Dendritic cell treated with granulocyte-macrophage colony-stimulating factor and Interleukin-4, amounts not matched to agents 40 ng/mL and 50 ng/mL, for 4 days (primary cell): Measurements from ENCODE around the gene OXSR1.
"Not testable (repeated sequence)": the region's sequence is repeated elsewhere in the genome, so short reads cannot be mapped to it uniquely, and the experiment has no call there.

Source experiments
- H3K27ac Mint-ChIP-seq: one replicate; pipeline ENCODE4 v1.8.0; 2022; ENCODE audit warnings: mild to moderate bottlenecking, mixed read lengths
- H3K27me3 Mint-ChIP-seq: one replicate; pipeline ENCODE4 v1.8.0; 2022; ENCODE audit warnings: mild to moderate bottlenecking, mixed read lengths
- H3K36me3 Mint-ChIP-seq: one replicate; pipeline ENCODE4 v1.8.0; 2022; ENCODE audit warnings: low read depth, mixed read lengths
- H3K4me1 Mint-ChIP-seq: one replicate; pipeline ENCODE4 v1.8.0; 2022; ENCODE audit warnings: low read depth, mixed read lengths
- H3K4me3 Mint-ChIP-seq: one replicate; pipeline ENCODE4 v1.8.0; 2022; ENCODE audit warnings: mild to moderate bottlenecking, moderate library complexity, mixed read lengths
- H3K9me3 Mint-ChIP-seq: one replicate; pipeline ENCODE4 v1.8.0; 2022; ENCODE audit warnings: mixed read lengths
- intact Hi-C: fragments of 100-400 bp; cut with micrococcal nuclease; formaldehyde crosslinking; loops from one replicate; pipeline ENCODE4 v1.15.0; 2022

OXSR1 gene

DNA sequence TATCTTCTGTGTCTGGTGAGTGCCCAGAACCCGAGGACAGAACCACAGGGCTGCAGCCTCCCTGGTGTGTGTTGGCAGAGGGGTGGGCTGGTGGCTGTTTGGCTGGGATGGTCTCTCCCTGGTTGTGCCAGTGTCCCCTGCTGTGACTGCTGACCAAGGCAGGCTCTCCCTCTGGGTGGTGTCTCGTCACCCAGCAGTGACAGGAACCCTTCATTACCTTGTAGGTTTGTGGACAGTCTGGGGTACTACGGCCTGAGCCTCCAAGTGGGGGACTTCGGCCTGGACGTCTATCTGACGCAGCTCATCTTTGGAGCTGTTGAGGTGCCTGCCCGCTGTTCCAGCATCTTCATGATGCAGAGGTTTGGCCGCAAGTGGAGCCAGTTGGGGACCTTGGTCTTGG, 110.3 kb downstream of the OXSR1 start:
- peaks cover 6% of the 10 kb centered on the region for H3K36me3 Mint-ChIP-seq
- H3K4me3 Mint-ChIP-seq: no peak overlapping the region
- no peaks in the 10 kb centered on the region for H3K9me3 Mint-ChIP-seq
- intact Hi-C loops: no loop called here
- no peaks in the 10 kb centered on the region for H3K4me1 Mint-ChIP-seq
- H3K27ac Mint-ChIP-seq: no peak overlapping the region
- H3K27me3 Mint-ChIP-seq: no peaks in the 10 kb centered on the region

DNA sequence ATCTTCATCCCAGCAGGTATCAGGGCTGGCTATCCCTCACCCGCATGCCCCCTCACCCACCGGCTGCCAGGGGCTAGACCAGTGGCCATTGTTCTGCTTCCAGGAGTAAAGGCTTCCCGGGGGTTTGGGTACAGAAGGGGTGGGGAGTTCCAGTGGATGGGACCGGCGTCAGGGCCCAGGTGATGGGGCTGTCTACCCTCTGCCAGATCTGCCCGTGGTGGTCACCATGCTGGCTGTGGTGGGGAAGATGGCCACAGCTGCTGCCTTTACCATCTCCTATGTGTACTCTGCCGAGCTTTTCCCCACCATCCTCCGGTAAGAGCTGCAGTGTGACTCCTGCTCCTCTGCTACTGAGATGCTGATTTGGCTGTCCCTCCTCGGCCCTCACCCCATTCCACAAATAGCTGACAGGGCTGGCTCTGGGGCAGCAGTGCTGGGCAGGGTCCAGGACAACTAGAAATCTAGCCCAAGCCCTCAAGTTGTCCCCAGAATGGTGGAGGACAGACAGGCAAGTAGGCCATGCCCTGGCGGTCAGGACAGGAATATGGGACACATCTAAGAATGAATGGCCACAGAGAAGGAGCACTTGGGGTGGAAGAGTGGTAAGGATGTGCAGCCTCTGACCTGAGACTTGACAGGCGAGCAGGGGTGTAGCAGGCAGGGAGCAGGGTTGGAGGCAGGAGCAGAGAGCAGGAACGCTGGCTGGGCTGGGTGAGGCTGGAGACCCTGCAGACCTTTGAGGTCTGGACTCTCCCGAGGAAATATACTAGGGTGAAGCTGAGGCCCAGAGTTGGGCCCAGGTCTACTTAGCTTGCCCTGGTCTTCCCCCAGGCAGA, 111.0 kb downstream of the OXSR1 start:
- intact Hi-C loops: no loop called here
- no peaks in the 10 kb centered on the region for H3K9me3 Mint-ChIP-seq
- peaks cover 6% of the 10 kb centered on the region for H3K36me3 Mint-ChIP-seq
- no peak overlapping the region for H3K4me3 Mint-ChIP-seq
- H3K27ac Mint-ChIP-seq: no peak overlapping the region
- no peaks in the 10 kb centered on the region for H3K4me1 Mint-ChIP-seq
- no peaks in the 10 kb centered on the region for H3K27me3 Mint-ChIP-seq

- Mint-ChIP-seq H3K36me3 (peaks cover 6% of the 10 kb centered on the region), H3K9me3 (no peaks in the 10 kb centered on the region), H3K4me1 (no peaks in the 10 kb centered on the region), H3K27me3 (no peaks in the 10 kb centered on the region), H3K27ac (no peak overlapping the region), H3K4me3 (no peak overlapping the region)
- intact Hi-C loops: no loop called here
Observed at GRCh38 chr3:38276917-38277630, 111.7 kb downstream of the OXSR1 start.

- Mint-ChIP-seq H3K4me3 (no peak overlapping the region), H3K4me1 (no peaks in the 10 kb centered on the region), H3K9me3 (no peaks in the 10 kb centered on the region), H3K27ac (no peak overlapping the region), H3K36me3 (peaks cover 6% of the 10 kb centered on the region), H3K27me3 (no peaks in the 10 kb centered on the region)
- intact Hi-C loops: no loop called here
Observed at GRCh38 chr3:38278841-38279240, 113.5 kb downstream of the OXSR1 start.

DNA sequence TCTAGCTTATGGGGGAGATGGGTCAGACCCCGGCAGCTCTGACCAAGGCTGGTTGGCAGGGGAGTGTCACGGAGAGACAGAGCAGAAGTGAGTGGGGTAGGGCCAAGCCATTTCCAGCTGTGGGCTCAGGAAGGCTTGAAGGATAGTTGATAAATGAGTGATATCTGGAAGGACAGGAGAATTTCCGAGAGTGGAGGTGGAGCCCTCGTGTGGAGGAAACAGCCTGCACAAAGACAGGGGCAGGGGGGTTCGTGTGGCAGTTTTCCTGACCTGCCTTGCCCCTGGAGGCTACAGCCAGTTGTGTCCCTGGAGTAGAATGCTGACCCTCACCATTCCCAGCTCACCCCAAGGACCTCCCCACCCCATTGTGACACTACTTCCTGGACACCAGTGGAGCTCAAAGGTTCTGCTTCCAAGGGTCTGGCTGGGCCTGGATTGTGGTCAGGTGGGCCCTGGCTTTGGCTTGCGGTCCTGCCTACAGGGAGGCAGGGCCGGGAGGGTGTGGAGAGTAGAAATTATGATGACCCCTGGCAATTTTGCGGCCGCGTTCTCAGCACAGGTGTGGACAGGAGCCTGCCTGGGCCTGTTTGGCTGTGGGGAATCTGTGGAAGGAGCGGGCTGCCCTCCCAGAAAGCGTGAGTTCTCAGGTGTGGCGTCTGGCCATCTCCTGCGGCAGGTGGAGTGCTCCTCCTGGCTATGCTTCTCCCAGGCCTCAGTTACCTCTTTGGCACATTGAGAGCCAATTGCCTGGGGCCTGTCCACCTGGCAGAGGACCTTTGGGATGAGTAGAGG, 116.8 kb downstream of the OXSR1 start, which contains the start of gene SLC22A14:
Gene SLC22A14 (plus strand): TSS at position 400 of the 792 bp plus-strand sequence. CDS start 23,733 bp downstream, outside the sequence.
- Mint-ChIP-seq H3K36me3 (no peaks in the 10 kb centered on the region), H3K4me3 (no peak within 1 kb of the TSS), H3K4me1 (no peaks in the 10 kb centered on the region), H3K27me3 (no peaks in the 10 kb centered on the region), H3K27ac (no peak within 1 kb of the TSS), H3K9me3 (no peaks in the 10 kb centered on the region)
- intact Hi-C loops: no loop called here

DNA sequence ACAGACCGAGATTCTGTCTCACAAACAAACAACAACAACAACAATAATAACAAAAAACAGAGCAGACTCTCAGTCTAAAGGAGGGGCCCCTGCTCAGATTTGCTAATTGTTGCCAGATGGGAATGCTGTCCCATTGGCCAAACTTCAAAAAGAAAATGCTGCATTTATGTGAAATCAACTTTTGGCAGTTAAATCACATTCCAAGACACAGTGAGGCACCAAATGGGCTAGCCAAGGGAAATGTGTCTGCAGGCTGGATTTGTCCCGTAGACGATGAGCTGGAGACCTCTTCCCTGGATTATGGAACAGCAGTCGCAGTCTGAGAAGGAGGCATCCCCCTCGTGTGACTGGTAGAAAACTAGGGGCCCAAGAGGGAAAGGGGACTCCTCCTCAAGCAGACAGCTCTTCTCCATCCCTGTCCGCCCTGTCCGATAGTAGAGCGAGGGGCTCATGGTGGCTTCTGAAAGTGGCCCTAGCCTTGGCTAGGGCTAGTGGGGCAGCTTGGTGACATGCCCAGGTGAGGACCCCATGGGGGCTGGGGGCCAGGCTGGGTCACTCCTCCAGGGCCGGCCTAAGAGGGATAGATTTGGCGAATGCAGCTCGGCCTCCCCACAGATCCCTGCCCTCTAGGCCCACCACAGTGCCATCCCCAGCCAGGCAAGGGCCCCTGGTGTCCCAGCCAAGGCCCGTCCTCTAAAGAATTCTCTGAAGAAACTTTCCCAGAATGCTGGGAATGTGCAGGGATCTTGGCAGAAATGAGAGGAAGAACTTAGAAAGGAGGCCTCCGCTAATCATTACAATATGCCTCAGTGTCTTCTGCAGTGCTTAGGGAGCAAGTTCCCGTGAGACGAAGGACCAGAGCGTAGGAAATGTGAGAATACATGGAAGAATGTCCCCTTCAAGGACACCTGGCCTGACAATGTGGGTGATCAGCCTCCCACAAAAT, 118.7 kb downstream of the OXSR1 start:
- Mint-ChIP-seq H3K27ac (no peak overlapping the region), H3K4me3 (no peak overlapping the region), H3K9me3 (no peaks in the 10 kb centered on the region), H3K27me3 (no peaks in the 10 kb centered on the region), H3K4me1 (no peaks in the 10 kb centered on the region), H3K36me3 (no peaks in the 10 kb centered on the region)
- intact Hi-C loops: no loop called here

DNA sequence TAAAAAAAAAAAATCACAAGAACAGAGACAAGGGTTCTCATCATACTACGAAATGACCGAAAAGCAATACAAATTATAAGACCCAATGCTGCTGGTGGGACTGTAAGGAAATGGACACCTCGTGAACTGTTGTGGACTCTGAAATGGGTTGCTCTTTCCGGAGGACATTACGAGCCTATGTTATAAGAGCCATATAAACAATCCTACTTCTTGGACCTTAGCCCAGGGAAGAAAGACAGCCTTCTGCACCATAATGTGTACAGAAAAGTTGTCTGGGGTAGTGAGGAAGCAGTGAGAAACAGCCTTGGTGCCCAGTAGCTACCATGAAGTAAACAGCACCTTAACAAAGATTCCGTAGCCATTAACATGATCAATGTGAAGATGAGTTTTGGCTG, 119.4 kb downstream of the OXSR1 start:
- no peaks in the 10 kb centered on the region for H3K36me3 Mint-ChIP-seq
- H3K27ac Mint-ChIP-seq: no peak overlapping the region
- intact Hi-C loops: no loop called here
- no peaks in the 10 kb centered on the region for H3K27me3 Mint-ChIP-seq
- no peaks in the 10 kb centered on the region for H3K9me3 Mint-ChIP-seq
- no peaks in the 10 kb centered on the region for H3K4me1 Mint-ChIP-seq
- no peak overlapping the region for H3K4me3 Mint-ChIP-seq

DNA sequence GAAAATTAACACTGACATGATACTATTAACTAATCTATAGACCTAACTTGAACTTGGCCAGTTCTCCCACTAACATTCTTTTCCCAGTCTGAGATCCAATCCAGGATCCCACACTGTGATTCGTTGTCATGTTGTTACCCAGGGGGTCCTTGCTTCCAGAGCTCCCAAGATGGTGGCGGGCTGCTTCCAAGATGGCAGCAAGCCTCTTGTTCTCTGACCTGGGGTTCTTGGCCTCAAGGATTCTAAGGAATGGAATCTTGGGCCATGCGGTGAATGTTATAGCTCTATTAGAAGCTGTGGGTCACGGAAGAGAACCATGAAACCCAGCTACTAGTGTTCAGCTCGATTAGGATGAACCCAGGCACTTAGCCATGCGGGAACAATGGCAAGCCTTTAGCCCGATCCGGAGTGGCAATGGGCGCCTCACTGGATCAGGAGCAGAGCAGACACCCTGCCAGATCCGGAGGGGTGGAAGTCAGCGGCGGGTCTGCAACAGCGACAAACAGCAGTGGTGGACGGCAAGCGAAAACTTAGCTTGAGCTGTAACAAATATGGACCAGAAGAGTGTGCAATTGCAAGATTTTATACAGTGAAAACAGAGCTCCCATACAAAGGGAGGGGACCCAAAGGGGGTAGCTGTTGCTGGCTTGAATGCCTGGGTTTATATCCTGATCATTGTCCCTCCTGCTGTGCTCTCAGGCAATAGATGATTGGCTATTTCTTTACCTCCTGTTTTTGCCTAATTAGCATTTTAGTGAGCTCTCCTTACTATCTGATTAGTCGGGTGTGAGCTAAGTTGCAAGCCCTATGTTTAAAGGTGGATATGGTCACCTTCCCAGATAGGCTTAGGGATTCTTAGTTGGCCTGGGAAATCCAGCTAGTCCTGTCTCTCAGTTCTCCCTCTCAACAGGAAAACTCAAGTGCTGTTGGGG, 124.2 kb downstream of the OXSR1 start:
- H3K4me3 Mint-ChIP-seq, H3K27me3 Mint-ChIP-seq, H3K36me3 Mint-ChIP-seq, intact Hi-C loops, H3K27ac Mint-ChIP-seq, H3K4me1 Mint-ChIP-seq, H3K9me3 Mint-ChIP-seq: not testable (repeated sequence)

DNA sequence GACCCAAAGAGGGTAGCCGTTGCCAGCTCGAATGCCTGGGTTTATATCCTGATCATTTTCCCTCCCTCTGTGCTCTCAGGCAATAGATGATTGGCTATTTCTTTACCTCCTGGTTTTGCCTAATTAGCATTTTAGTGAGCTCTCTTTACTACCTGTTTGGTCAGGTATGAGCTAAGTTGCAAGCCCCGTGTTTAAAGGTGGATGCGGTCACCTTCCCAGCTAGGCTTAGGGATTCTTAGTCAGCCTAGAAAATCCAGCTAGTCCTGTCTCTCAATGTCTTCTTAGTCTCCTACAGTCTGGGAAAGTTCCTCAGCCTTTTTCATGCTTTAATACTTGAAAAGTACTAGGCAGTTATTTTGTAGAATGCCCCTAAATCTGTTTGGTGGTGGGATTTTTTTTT, 131.7 kb downstream of the OXSR1 start:
- H3K4me1 Mint-ChIP-seq, H3K36me3 Mint-ChIP-seq, H3K27ac Mint-ChIP-seq, intact Hi-C loops, H3K27me3 Mint-ChIP-seq, H3K9me3 Mint-ChIP-seq, H3K4me3 Mint-ChIP-seq: not testable (repeated sequence)

DNA sequence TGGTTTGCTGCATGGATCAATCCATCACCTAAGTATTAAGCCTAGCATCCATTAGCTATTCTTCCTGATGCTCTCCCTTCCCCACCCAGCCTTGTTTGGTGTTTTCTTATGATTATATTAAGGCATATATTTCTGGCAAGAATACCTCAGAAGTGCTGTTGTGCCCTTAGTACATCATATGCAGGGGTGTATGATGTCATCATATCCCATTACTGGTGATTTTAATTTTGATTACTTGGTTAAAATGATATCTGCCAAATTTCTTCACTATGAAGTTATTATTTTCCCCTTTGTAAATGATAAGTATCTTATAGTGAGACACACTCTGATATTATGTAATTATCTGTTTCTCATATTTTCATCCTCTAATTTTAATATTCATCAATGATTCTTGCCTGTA, 132.2 kb downstream of the OXSR1 start:
- Mint-ChIP-seq H3K27ac (no peak overlapping the region), H3K9me3 (no peaks in the 10 kb centered on the region), H3K4me3 (no peak overlapping the region), H3K27me3 (peaks cover 4% of the 10 kb centered on the region), H3K4me1 (no peaks in the 10 kb centered on the region), H3K36me3 (no peaks in the 10 kb centered on the region)
- intact Hi-C loops: no loop called here

GRCh38 chr3:38297947-38298711, 132.8 kb downstream of the OXSR1 start:
- intact Hi-C loops: loop anchor here (2.0 kb wide), 1 partner anchor 179 kb away; no protein-coding TSS in a partner anchor
- H3K27ac Mint-ChIP-seq: no peak overlapping the region
- H3K27me3 Mint-ChIP-seq: peaks cover 4% of the 10 kb centered on the region
- no peaks in the 10 kb centered on the region for H3K36me3 Mint-ChIP-seq
- no peaks in the 10 kb centered on the region for H3K9me3 Mint-ChIP-seq
- H3K4me1 Mint-ChIP-seq: no peaks in the 10 kb centered on the region
- no peak overlapping the region for H3K4me3 Mint-ChIP-seq
